Testis (tissue), 2 donors: ENCODE data around the gene RUNX1.

Experiments
- POLR2A ChIP-seq: fragments of 450-650 bp; IDR thresholded peaks from one replicate; pipeline ENCODE4 v1.6.1; 2017; ENCODE audit warnings: antibody characterized with exemption, mild to moderate bottlenecking, moderate library complexity
- TF ChIP-seq, protein P1 (sequence below), 3 experiments: fragments of 450-650 bp in 2 of 3; fragments of 200-600 bp in 1 of 3; sonication (generic) in 1 of 3; IDR thresholded peaks; one replicate each; pipeline ENCODE4 v1.5.1; 2016 to 2019; ENCODE audit warnings: antibody characterized with exemption in 3 of 3, mild to moderate bottlenecking in 2 of 3, moderate library complexity in 1 of 3

DNA sequence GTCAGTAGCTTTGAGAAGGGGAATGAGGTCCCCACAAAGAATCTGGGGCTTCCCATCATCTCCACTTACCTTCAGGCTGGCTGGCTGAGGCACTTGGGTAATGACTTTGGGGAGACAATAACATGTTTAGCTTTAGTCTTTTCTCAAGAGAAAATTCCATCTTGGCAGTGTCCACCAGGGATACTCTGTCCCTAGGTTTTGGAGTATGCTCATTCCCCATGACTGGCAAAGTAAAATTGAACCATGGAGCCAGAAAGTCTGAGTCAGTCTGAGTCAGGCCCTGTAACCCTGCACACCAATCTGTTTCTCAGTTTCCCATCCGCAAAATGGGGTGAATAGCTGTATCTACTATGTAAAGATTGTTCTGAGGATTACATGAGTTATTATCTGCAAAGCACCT, 28.2 kb downstream of the RUNX1 start:
- TF ChIP-seq, protein P1, sequence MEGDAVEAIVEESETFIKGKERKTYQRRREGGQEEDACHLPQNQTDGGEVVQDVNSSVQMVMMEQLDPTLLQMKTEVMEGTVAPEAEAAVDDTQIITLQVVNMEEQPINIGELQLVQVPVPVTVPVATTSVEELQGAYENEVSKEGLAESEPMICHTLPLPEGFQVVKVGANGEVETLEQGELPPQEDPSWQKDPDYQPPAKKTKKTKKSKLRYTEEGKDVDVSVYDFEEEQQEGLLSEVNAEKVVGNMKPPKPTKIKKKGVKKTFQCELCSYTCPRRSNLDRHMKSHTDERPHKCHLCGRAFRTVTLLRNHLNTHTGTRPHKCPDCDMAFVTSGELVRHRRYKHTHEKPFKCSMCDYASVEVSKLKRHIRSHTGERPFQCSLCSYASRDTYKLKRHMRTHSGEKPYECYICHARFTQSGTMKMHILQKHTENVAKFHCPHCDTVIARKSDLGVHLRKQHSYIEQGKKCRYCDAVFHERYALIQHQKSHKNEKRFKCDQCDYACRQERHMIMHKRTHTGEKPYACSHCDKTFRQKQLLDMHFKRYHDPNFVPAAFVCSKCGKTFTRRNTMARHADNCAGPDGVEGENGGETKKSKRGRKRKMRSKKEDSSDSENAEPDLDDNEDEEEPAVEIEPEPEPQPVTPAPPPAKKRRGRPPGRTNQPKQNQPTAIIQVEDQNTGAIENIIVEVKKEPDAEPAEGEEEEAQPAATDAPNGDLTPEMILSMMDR (IDR thresholded peaks at IDR 0.05): no peak
- no peak for TF ChIP-seq POLR2A
